Activated effector memory CD4-positive, alpha-beta T cell treated with anti-CD3 and anti-CD28 coated beads, Interleukin-2, amount 50 U/mL, for 16 hours (primary cell): ENCODE measurements around the gene COA1.
"Not testable (repeated sequence)": the region's sequence is repeated elsewhere in the genome, so short reads cannot be mapped to it uniquely, and the experiment has no call there.

Source experiments
- DNase-seq: peaks from one replicate; pipeline ENCODE4 v3.0.0-alpha.2; 2020

COA1 gene

DNA sequence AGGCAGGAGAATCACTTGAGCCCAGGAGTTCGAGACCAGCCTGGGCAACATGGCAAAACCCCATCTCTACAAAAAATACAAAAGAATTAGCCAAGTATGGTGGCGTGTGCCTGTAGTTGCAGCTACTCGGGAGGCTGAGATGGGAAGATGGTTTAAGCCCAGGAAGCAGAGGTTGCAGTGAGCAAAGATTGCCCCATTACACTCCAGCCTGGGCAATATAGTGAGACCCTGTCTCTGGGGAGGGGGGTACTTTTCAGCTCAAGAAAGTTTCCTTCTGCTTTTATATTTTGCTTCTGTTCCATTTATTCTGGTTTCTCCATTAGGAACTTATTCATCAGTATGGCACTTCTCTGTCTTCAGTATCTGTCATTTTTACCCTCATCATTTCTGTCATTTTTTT lies 48.6 kb downstream of the COA1 start:
- DNase-seq: no peak

DNA sequence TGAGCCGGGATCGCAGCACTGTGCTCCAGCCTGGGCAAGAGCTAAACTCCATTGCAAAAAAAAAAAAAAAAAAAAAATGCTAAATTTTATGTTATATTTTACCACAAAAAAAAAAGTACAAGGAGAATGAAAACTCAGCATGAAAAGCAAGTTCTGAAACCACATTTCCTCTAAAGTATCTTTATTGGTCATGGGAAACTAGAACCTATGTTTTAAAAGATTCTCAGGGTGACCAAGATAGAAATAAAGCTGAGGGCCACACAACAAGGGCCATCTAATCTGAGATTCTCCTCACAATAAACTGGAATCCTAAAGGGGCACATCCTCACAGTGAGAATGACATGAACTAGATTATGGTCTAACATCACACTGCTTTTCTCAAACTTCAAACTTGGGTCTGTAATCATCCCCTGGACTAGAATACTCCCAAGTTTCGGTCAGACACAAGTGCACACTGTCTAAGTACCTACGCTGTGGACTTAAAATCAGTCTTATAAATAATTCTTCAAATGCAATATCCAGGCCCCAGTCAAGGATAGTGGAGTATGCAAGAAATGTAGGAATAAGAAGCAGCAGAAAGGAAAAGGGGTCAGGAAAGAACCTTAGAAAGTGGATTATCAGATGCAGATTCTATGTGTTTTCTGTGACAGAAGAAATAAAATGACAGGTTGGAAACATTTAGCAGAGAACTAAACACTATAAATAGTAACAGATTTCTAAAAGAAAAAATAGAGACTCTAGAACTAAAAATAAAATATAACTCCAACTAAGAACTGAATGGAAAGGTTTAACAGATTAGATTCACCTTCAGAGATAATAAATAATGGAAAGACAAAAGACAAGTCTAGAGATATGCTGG lies 49.9 kb downstream of the COA1 start:
- no peak for DNase-seq

DNA sequence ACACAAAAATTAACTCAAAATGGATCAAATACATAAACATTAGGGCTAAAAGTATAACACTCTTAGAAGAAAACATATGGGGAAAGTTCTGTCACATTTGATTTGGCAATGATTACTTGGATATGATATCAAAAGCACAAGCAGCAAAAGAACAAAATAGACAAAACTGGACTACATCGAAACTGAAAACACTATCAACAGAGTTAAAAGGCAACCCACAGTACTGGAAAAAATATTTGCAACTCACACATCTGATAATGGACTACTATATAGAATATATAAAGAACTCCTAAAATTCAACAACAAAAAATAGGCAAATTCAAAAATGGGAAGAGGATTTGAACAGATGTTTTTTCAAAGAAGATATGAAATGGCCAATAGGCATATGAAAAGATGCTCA lies 51.0 kb downstream of the COA1 start:
- no peak for DNase-seq

DNA sequence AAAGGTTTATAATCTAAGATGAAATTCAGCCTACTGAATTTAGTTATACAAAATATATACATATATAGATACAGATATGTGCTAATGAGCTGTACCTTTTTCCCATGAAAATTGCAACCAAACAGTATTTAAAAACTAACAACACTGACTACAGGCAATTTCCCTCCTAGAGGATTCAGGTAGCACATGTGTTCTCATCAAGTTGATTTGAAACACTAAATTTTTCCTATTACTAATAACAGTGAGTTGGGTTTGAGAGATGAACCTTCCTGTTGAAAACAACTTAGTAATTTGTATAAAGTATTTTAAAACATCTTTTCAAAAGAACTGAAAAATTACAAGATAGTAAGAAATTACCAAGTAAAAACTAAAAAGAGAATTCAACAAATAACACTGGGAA lies 51.5 kb downstream of the COA1 start:
- no peak for DNase-seq

DNA sequence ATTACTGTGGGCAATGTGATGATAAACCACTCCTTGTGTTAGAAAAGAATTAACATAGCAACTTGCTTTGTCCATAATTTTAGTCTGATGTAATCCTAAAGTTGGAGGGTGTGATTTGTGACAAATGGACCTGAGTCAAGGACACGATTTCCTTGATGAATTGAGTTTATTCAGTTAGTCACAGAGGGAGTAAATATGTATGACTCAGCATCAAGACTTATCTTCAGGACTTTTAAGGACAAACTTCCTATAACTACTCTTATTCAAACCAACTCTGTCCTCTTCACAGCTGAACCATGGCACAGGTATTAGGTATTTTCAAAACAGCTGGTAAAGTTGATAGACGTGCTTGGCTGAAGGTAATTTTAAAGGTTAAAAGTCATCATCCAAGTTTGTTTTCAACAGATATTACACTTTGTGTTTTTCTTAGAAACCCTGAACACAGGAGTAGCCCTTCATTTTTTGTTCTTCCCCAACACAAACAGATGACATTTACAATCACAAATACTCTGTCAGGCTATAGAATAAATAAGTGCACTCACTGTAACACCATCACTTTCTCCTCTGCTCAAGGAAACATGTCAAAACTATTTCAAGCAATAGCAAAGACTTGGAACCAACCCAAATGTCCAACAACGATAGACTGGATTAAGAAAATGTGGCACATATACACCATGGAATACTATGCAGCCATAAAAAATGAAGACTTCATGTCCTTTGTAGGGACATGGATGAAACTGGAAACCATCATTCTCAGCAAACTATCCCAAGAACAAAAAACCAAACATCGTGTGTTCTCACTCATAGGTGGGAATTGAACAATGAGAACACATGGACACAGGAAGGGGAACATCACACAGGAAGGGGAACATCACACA lies 54.5 kb downstream of the COA1 start:
- DNase-seq: no peak

DNA sequence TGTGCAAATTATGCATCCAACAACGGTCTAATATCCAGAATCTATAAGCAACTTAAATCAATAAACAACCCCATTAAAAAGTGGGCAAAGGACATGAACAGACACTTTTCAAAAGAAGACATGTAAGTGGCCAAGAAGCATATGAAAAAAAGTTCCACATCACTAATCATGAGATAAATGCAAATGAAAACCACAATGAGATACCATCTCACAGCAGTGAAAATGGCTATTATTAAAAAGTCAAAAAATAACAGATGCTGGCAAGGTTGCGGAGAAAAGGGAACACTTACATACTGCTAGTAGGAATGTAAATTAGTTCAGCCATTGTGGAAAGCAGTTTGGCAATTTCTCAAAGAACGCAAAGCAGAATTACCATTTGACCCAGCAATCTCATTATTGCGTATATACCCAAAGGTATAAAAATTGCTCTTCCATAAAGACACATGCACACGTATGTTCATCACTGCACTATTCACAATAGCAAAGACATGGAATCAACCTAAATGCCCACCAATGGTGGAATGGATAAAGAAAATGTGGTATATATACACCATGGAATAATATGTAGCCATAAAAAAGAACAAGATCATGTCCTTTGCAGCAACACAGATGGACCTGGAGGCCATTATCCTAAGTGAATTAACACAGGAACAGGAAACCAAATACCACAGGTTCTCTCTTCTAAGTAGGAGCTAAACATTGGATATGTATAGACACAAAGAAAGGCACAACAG lies 55.9 kb downstream of the COA1 start:
- DNase-seq: not testable (repeated sequence)

DNA sequence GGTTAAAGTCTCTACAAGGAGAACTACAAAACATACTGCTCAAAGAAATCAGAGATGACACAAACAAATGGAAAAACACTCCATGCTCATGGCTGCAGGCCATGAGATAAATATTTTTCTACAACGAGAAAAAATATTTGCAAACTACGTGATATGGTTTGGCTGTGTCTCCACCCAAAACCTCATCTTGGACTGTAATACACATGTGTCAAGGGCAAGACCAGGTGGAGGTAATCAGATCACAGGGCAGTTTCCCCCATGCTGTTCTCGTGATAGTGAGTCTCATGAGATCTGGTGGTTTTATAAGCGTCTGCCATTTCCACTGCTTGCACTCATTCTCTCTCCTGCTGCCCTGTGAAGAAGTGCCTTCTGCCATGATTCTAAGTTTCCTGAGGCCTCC lies 57.8 kb downstream of the COA1 start:
- DNase-seq: no peak

DNA sequence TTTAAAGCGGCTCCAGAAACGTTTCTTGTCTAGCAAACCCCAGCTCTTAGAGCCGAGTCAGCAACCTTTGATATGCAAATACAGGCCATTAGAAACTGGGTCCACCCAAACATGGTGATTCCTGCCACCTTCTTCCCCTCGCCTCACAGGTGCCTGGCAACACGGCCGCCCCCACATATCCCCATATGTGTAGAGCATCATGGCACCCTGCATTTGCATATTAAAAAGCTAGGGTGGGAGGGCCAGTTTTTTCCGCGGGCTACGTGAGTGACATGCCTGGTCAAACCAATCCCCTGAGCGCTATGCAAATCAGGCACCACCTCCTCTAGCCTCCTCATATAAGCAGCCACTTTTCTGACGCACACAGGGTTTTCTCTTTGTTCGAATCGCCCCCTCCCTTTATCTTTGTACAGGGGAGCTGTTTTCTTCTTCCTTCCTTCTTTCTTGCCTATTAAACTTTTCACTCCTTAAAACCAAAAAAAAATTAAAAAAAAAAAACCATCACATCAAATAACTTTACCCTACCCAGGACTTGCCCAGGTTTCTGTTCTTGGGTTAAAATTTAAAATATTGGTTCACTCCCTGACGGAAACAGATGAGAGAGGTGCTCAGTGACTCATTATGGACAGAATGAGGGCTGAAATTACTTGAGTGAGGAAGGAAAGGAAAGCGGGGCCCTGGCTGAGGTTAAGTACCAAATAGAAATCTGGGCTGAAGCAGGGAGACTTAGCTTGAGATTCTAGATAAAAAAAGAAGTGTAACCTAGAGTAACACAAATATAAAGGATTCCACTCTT lies 59.8 kb downstream of the COA1 start:
- DNase-seq: peak; percentile 93

DNA sequence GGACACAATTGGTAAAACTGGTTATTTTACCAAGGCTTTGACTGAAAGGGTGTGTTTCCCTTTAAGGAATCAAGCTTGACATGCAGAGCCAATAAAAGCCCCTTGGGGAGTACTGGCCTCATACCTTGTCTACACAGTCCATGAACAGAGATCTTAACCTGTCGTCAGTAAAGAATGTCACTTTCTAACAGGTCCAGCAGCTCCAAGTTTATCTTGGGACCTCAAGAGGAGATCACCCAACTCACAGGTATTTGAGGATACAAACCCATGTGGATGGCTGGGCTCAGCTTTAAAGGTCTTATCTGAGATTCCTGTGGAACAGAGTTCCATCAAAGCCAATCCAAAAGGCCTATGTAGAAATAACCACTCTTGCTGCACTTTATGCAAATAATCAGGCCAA lies 61.3 kb downstream of the COA1 start:
- DNase-seq: no peak

DNA sequence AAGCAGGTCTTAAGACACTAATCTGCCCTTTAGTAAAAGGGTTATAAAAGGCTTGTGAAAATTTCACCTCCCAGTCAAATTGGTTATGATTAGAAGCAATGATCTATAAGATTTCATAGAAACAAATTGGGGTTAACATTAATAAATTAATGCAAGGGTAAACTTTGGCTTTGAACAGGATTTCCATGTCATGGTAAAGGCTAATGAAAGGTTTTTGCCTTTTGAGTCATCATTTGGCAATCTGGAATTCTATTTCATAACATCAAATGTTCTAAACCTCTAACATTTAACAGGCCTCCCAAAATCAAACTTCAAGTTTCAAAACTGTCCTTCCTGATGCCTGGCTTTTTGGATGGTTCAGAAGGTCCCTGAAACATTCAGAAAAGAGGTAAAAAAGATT lies 62.4 kb downstream of the COA1 start:
- no peak for DNase-seq

DNA sequence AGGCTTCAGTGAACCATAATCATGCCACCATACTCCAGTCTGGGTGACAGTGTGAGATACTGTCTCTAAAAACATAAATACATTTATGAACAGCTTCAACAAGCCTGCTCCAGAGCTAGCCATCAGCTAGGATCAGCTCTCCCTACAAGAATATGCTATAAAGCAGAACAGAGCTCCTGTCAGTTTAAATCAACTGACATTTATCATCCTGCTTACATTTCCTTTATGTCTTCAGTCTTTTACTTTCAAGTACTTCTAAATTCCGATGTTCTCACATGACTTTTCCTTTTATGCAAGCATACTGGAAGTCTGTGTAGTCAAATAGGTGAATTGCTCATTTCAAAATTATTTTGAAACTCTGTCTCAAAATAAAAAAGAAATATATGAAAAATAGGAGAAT lies 64.6 kb downstream of the COA1 start:
- DNase-seq: no peak

DNA sequence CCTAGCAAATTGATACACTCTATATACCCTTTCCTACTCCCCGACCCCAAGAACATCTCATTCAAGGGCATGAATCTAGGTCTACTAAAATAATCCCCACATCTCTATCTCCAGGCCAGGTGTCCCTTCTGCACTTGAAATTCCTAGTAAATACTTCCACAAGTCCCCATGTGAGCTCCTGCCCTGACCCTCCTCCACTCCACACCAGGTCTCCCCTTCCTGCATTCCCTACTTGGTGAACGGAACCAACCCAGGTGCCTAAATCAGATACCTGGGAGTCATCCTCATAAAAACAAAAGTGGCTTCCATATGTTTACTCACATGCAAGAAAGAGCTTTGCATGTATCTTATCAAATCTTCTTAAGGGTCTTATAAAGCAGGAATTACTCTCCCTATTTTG lies 69.2 kb downstream of the COA1 start:
- no peak for DNase-seq

DNA sequence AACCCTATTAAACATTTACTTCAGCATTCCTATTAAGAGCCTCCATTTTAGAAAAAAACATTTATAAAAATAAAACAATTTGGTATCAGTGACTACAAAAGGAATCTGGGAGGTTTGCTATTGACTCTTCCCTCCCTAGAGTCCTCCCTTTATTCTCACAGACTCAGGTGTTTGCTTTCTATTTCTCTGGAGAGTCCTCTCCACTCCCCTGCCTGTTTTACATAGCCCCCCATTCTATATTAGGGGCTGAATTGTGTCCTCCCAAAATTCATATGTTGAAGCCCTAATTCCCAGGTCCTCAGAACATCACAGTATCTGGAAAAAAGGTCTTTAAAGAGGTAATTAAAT lies 69.8 kb downstream of the COA1 start:
- no peak for DNase-seq

DNA sequence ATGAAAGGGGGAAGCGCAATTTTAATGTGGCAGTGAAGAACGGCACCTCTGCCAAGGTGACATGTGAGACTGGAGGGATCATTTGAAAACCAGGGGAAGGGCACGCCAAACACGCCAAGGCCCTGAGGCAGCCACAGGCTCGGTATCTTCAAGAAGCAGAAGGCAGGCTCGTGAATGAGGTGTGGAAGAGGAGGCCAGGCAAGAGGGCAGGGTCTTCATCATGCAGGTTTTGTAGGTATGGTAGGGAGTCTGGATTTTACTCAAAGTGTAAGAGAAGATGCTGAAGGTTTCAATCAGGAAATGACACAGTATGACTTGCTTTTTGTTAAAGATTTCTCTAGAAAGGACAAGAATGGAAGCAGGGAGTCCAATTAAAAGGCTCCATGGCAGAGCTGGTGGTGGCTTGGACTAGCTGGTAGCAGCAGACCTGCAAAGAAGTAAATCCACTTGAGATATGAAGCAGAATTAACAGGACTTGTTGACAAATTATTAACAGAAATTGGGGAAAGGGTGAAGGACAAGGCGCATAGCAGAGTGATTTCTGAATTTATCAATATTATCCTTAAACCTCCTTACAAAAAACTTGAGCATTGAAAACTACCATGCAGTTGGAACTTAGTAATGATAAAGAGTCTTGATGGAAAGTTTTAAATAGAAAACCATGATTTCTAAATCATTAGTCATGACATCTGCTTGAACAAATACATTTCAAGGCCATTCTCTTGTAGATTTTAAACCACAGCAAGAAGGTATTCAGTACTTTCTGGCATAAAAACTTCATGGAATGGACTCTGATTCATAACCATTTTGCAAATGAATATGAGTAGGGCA lies 70.4 kb downstream of the COA1 start:
- DNase-seq: no peak

DNA sequence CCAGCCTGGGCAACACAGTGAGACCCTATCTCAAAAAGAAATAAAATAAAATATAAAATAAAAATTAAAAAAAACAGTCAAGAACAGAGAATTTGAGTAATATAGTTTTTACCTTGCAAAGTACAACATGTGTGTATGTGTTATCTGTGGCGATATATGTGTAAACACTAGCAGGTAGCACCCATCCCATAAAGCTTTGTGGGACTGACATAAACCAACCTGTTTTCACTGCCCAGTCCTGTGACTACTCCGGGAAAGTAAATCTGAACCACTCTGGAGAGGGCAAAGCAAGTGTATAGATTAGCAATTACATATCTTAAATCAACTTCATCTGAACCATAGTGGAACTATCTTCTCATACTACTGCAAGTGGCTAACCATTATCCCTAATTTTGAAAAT lies 72.3 kb downstream of the COA1 start:
- DNase-seq: no peak

DNA sequence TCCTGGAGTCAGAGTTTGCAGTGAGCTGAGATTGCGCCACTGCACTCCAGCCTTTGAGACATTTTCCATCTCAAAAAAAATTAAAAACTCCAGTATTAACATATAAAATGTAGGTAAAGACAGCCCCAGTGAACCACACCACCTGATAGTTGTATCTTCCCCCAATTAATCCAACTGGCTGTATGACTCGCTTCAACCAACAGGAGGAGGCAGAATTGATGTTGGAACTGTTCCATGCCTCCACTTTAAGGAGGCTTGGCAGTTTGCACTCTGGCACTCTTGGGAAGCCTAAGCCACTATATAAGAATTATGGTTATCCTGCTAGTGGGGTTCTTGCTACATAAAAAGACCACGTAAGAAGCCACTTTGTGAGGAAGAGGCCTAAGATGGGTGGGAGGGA lies 73.7 kb downstream of the COA1 start:
- DNase-seq: no peak

DNA sequence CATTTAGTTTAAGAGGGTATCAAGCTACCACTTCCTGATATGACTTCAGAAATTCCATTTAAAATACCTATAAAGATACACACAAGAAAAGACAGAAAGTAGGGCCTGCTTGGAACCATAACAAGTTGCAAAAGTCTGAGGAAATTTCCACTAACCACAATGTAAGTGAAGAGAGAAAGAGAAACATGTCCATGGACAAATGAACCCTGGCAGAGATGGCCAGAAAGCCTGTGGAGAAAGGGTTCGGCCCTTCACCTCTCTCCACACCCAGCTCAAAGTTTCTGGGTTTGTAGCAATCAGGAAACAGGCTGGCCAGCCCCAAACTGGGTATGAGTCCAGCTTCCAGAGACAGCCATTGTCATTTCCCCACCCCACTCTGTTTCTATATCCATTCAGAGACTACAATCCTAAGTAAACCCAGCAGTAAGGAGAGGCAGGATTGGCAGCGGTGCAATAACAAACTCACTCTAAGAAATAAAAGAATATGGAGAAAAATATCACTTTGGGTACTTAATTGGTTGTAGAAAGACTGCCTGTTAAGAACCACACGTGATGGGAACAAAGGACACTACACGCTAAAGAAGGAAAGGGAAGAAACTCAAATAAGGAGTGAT lies 75.3 kb downstream of the COA1 start:
- no peak for DNase-seq

DNA sequence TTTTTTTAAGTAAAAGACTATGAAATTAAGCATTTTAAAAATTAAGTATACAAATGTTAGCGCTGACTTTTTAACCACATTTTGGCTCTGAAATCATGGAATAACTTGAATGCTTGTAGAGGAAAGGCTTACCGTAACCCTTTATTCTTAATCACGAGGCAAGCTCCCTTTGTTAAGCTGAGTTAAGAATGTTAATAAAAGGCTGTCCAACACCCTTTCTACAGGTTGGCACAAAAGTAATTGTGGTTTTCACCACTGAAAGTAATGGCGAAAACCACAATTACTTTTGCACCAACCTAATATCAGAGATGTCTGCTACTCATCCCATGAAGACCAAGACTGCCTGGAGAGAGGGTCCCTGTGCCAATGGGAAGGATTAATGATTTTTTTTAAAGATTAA lies 75.9 kb downstream of the COA1 start:
- DNase-seq: no peak

DNA sequence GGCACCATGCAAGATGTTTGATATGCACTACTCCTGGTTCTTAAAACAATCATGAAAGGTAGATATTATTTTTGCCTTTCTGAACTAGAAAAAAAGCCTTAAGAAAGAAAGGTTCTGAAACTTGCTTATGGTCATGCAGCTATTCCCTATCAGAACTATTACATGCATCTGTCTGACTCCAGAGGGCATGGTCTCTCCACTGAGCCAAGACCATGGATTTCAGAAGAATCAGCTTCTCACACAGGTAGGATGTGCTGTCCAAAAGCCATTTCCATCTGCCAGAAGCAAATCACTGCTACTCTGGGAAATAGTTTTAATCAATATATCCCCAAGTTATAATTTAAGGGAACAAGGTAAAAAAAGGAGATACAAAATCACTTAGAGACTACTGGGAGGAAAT lies 77.0 kb downstream of the COA1 start:
- no peak for DNase-seq

DNA sequence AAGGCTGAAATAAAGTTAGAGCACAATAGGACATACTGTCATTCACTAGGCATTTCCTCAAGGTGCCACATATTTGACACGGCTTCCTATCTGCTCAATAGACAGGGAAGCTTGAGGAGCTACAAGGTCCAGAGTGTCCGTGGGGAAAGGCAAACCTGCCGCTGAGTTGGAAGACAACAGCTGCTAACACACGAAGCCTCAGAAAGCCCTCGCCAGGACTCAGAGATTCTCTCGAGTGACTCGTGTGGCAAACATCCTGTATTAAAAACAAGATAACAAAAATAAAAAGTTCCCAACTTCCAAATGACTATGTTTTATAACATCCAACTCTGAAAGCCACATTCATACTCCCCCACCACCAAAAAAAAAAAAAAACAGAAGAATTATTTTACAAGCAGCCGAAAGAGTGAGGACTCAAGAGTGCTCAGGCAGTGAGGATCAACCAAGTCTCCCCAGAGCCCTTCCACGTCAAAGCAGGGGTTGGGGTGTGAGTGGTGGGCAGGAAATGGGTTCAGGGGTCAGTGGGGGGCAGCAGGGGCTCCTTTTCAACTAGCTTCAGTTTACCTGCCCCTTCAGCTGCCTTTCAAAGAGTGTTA lies 78.8 kb downstream of the COA1 start:
- DNase-seq: no peak

DNA sequence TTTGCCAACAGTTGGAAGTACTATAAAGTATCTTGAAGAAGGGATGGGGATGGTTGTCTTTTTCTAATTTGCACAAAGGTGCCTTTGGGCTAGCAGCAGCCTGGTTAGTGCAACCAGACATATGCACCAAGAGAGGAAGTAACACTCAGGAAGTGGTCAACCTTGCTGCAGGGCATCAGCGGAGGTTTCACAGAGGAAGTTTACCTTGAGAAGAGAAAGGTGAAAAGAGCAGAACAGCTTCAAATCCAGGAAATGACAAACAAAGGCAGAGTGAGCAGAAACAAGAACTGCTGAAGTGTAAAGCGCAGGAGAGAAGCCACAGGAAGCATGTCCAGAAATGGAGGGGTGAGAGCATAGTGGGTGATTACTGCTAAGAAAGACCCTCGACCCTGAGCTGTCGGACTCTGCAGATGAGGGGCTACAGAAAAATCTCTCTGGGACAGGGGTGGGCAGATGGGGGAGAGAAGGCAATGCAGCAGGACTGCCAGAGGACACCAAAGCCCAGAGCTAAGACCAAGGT lies 79.5 kb downstream of the COA1 start:
- peak; percentile 84 for DNase-seq
